Peyer's patch (tissue), 4 donors: ENCODE measurements around the gene ZYG11B.

Source experiments
- CTCF ChIP-seq, 6 experiments: fragments of 450-650 bp in 4 of 6; fragments of 200-600 bp in 2 of 6; sonication (generic) in 1 of 6; IDR thresholded peaks; one replicate each; pipeline ENCODE4 v1.5.1; 2017 to 2019; ENCODE audit warnings: antibody characterized with exemption in 6 of 6, mild to moderate bottlenecking in 3 of 6, moderate library complexity in 1 of 6
- POLR2A ChIP-seq, 2 donors: fragments of 450-650 bp; IDR thresholded peaks; one replicate each; pipeline ENCODE4 v1.5.1; 2017; ENCODE audit warnings: antibody characterized with exemption in 2 of 2, mild to moderate bottlenecking in 2 of 2, moderate library complexity in 2 of 2

GRCh38 chr1:52850951-52851350 is 124.7 kb downstream of the ZYG11B start:
- no peak for TF ChIP-seq CTCF (IDR thresholded peaks at IDR 0.05)
- no peak for TF ChIP-seq POLR2A (IDR thresholded peaks at IDR 0.05)
